GM18511 (cell line): ENCODE results near the gene C5.

Experiments used
- ATAC-seq: cut with Tn5 transposase; IDR thresholded peaks from one replicate; pipeline ENCODE4 v1.9.1; 2021; ENCODE audit warnings: mild to moderate bottlenecking, moderate library complexity; ENCODE audit not compliant: unreplicated experiment

C5 gene

DNA sequence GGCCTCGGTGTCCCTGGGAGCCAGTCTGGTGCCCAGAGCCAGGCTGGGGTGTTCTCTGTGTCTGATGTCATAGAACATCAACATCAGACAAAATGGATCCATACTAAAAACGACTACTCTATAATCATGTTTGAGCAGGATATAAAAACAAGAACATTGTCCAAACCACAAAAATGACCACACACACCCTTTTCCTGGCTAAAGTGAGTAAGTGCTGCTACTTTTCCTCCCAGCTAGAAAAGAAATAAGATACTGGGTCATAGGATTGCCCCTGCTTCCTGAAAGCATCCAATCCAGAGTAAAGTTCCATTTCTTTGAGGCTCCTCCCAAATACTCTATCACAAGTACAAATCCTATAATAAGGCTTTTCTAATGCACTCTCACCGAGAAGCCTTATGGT, 103.8 kb downstream of the C5 start:
- ATAC-seq, result no peak

DNA sequence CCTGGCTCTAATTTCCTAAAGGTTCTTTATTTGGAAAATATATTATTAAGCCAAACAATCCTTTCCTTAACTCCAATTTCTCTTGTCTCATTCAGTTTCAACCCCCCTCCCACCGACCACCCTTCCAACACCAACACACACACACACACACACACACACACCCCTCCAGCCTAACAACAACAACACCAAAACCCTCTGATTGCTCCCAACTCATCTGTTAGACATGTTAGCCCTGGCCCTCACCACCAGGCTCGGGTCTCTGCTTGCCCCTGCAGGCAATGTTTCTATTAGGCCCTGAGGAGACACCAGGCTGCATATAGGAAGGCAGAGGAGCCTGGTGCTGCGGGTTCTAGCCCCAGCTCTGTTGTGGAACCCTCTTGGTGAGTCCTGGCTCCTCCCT, 105.1 kb downstream of the C5 start:
- ATAC-seq, result no peak

DNA sequence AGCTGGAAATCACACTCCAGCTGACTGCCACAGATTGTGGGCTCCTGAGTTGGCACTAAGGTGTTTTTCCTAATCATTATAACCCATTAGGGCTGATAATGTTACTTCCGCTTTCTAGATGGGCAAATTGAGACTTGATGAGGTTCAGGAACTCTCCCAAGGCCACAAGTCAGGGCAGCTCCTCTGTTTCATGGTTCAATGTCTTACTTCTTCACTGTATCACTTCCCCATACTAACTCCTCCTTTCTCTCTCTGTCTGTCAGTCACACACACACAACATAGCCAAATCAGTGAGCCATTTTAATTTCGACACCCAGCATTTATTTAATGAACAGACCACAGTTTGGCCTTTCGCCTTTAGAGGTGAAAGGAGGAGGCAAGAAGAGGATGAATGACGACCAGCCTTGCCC, 105.6 kb downstream of the C5 start:
- peak; percentile 100 for ATAC-seq

DNA sequence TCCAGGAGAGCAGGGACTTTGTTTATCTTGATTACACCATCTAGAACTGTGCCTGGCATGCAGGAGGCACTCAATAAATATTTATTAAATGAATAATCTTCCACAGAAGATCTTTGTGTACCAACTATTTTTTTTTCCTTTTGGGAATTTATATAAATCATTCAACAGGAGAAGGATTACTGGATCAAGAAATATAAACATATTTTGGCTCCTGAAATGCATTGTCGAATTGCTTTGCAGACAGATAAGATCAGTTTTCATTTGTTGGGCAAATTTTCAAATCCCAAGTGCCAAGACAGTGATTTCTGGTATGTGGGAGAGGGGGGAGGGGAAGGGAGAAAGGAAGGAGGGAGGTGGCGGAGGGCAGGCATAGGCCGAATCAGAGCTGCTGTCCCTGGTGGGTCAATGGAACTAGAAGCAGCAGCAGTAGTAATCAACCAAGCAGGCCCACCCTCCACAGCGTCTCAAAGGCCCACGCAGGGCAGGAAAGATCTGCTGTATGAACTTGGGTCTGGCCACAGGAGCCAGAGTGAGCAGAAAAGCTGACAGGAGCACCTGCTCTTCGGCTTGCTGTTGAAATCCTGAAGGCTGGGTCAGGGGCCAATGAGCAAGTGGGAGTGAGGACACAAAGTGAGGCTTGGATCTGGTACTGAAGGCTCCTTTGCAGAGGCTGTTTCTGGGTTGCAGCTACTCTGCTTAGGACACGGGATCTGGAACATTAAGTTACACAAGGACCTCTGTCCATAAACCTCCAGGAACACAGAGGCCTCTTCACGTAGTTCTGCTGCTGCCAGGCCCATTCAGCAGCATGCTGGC, 107.7 kb downstream of the C5 start:
- no peak for ATAC-seq

DNA sequence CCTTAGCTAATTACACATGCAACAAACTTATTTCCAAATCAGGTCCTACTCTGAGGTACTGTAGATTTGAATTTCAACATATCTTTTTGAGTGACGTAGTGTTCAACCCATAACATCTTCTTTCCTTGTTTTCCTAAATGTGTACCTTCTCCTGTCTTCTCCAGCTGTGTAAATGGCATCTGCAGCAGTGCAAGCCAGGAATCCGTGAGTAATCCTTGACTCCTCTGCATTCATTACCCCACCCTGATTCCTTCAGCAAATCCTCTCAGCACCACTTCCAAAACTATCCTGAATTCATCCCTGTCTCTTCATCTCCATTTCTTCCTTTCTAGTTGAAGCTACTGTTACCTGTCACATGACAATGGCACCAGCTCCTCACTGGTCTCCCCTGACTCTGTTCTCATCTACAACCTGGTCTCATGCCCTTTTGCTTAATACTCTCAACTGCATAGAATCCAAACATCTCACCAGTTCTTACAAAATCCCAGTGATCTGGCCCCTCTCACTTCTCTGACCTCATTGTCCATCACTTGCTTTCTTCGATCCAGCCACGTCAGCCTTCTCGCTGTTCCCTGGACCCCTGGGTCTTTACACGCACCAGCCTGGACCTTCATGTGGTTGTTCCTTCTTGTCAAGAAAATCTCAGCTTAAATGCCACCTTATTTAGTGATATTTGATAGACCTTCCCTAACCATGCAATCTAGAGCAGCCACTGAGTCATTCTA, 108.9 kb downstream of the C5 start:
- no peak for ATAC-seq

DNA sequence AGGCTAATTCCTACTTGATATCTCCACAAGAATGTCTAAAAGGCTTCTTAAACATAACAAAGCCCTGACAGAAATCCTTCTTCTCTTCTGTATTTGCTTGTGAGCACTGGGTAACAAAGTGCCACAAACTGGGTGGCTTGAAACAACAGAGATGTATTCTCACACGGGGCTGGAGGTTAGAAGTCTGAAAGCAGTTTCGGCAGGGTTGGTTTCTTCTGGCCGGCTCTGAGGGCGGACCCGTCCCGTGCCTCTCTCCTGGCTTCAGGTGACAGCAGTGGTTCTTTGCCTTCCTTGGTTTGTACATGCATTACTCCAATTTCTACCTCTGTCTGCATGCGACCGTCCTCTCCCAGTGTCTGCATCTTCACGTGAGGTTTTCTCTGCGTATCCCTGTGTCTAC, 109.5 kb downstream of the C5 start:
- ATAC-seq, result no peak

DNA sequence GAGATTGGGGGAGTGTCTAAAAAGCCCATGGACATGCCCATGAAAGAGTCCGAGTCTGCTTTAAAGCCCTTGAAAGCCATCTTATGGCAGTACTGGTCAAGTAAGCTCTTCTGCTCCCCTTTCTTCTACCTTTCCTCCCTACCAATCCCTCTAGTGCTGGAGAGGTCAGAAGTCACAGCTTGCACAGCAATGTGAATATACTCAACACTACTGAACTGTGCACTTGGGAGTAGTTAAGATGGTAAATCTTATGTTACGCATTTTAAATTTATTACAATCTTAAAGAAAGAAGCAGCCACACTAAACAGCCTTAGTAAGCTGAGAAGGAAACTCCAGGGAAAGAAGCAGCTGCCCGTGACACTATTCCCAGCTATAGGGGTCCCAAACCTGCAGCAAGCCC, 111.2 kb downstream of the C5 start:
- no peak for ATAC-seq

DNA sequence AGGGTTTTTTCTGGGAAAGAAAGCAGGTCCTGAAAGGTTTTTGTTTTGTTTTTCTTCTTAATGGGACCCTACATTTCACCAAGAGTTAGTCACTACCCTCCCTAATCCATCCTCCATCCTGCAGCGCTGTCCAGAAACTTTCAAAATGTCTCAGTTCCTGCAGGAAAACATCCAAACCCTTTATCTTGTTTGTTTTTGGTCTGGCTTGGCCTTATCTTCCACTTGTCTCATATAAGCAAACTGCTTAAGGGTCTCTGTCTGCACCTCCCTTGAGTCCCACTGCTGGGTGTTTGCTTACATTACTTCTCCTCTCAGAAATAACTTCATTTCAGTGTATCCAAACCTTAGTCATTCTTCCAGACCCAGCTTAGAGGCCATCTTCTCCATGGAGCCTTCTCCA, 112.5 kb downstream of the C5 start:
- no peak for ATAC-seq

DNA sequence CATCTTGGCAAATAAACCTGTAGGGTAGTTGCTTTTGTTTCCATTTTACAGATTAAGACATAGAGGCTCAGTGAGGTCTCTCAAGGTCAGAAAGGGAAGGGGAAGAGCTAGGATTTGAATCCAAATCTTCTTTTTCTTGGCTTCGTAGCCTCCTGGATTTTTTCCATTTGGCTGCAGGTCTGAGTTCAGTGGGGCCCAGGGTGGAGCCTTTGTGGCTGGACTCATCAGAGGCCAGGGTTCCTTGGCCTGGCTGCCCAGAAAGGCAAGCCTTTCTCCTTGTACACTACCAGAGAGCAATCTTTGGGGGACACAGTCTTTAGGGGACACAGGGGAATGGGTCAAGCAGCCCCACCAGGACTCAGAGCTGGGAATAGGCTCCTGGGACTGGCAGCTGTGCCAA, 112.9 kb downstream of the C5 start:
- ATAC-seq, result no peak

DNA sequence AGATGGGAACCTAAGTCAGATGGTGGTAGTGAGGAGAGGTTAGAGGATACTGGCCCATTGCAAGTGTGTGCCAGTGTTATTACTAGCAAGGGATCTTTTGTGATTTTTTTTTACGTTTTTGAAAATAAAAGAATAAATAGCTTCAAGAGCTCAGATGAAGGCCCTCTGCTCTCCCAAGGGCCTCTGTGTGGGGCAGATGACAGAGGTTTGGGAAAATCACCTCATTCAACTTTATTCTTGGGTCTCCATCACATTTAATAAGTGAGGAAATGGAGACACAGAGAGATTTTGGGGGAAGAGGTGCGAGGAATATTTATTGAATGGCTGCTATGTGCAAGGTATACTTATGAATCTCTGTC, 113.3 kb downstream of the C5 start:
- ATAC-seq, result no peak

DNA sequence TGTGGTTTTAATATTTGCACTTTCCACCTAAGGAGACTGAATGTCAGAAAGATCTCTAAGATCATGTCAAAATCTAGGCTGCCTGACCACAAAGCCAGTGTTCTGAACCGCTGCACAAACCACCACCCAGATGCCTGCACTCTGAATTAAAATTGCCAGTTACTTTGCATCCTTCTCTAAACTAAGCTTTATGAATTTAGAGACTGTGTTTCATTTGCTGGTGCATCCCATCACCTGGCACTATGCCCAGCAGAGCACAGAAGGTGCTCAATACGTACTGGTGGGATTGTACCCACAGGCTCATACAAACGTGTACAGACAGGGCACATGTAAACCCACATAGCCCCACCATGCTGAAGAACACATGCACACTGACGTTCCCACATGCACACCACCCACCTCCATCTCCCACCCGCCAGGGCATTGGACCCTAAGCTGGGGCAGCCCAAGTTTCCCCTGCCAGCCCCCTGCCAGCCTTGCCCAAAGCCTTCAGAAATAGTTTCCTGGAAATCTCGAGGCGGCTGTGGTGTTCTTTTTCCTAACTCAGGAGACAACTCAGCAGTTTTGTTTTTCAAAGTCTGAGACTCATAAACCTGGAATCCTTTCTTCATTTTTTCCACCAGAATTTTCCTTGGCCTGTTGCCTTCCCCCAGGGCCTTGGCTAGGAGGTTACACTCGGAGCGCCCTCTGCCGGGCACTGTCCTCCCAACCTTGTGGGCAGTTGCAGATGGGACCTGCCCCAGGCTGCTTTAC, 113.9 kb downstream of the C5 start:
- peak; percentile 46 for ATAC-seq

DNA sequence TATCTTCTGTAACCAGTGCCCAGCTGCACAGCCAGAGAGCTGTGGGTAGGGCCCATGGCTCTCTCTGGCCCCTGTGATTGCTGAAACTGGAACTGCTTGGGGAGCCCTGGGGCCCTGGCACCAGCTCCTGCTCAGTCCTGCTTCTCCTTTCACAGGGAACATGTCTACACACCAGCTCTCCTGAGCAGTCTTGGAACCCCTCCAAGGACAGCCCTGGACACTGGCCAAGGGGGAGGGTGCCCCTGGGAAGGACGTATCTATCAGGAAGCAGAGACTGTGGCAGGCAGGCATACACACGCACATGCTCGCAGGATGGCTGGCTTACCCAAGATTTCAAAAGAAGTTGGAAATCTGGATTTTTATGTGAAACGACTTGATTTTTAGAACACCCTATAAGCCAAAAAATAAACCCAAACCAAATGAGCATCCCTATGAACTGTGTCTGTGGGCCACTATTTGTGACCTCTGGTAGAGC, 114.7 kb downstream of the C5 start:
- ATAC-seq, result no peak

DNA sequence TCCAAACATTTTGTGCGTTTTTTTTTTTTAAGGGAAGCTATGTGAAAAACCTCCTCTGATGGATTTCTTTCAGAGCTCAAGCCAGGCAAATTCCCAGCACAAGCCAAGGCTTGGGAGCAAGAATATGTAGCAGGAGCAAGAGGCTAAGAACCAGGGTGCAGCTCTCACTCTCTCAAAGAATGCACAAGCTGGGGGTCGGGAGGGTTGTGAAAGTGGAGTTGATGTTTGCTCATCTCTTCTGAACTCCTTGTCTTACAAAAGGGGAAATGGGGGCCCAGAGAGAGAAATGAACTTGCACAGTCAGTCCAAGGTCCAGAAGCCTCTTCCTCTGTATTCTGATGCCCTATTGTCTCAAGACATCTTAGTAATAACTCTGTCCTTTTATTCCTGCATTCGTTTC, 115.8 kb downstream of the C5 start:
- ATAC-seq, result no peak

DNA sequence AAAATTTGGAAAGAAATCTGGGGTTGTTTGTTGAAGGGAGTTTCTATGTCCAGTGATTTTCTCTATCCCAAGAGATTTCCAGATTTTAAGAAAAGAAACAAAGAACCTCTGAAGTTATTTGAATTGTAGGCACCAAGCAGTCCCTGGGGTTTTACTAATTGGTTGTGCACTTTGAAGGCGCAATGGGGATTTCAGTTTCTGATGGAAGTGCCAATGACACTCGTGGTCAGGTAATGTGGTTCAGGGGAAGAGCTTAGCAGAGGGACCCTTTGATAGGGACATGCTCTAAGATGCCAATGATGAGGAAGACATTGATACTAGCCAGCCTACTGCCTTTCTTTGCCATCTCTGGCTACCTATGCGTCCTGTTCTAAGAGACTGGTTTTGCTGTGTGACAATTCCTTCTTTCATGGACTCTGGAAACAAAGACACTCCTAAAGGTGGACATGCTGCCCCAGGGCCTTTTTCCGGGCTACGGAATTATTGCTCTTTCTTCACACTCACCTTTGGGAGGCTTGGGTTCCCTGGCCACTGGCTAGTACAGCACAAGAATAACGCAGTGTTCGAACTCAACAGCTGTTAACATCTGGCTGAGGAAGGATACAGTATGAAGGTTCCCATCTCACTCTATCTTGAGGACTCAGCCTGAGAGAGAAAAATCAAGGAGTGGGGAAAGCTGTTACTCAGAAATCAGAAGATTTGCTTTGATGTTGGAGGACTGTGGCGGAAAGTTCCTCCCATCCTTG, 116.6 kb downstream of the C5 start:
- no peak for ATAC-seq

DNA sequence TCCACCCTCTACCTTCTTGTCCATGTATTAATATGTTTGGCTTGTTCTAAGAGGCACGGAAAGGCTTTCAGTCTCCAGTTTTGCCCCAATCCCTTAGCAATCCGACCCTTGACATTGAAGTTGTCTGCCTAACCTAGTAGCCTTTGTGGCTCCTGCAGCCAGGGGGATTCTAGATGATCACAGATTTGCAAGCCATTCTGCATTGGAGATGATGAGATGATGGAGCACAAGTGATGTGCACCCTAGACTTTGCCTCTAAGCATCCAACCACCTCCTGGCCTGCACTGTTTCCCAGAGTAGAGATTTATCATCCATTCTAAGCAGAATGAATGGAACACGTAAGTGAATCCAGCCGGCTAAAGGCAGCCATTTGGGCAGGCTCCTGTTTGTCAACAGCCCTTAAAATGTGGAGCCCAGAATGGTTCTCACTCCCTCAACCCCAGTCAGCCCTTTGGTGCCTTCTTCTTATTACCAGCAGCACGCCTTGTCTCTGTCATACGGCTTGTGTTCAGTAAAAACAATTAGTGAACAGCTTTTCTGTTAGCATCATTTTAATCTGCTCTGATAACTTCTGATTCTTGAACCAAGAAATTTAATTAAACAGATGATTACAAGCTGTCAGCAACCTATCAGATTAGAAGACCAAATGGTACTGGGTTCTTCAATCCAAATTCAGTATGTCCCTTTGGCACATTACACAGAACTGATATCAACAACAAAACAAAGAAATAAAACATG, 117.8 kb downstream of the C5 start:
- ATAC-seq, result no peak

DNA sequence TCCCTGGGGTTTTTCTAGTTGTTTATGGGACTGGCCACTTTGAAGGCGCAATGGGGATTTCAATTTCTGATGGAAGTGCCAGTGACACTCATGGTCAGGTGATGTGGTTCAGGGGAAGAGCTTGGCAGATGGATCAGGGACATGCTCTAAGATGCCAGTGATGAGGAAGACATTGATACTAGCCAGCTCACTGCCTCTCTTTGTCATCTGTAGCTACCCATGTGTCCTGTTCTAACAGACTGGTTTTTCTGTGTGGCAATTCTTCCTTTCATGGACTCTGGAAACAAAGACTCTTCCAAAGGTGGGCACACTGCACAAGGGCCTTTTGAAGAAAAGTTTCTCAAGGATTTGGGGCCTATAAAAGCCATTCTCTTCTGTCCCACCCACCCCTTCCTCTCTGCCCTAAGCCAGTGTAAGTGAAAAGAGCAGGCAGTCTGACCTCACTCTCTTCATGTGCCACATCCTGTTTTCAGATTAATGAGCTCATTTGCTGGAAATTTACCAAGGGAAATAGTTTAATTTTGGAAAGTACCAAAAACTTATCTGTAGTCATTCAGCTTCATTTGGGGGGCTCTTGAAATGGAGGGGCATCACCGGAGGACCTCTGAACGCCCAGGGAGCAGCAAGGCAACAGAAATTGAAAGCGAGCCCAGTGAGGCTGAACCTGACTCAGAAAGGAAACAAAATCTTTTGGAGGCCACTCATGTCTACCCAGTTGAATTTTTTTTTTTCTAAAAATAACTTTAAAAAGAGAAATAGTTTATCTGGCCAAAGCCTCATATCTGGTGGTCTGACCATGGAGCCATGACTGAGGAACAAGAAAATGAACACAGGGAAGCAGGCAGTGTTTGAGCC, 118.6 kb downstream of the C5 start:
- ATAC-seq, result peak; percentile 56

DNA sequence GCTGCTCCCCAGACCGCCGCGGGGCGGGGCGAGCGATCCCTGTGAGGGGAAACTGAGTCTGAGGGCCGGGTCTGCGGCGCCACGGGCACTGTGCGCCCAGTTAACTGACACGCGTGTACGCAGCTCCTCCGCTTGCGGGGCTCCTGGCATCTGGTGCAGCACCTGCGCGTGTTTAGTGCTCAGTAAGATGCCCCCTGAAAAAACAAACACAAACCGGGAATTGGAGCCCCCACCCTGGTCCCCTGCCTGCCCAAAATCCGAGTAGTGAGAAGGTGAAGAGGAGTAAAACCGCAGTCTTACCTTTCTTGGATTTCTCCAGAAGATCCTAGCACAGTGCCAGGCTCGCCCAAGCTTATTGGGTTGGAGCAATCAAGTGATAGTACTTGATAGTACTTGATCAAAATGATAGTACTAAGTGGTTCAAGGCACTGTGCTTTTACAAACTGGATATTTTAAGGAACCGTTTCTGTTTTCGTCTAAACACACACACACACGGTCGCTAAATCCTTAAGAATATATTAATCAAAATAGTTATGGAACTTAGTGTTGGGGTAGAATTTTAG, 120.8 kb downstream of the C5 start:
- no peak for ATAC-seq

DNA sequence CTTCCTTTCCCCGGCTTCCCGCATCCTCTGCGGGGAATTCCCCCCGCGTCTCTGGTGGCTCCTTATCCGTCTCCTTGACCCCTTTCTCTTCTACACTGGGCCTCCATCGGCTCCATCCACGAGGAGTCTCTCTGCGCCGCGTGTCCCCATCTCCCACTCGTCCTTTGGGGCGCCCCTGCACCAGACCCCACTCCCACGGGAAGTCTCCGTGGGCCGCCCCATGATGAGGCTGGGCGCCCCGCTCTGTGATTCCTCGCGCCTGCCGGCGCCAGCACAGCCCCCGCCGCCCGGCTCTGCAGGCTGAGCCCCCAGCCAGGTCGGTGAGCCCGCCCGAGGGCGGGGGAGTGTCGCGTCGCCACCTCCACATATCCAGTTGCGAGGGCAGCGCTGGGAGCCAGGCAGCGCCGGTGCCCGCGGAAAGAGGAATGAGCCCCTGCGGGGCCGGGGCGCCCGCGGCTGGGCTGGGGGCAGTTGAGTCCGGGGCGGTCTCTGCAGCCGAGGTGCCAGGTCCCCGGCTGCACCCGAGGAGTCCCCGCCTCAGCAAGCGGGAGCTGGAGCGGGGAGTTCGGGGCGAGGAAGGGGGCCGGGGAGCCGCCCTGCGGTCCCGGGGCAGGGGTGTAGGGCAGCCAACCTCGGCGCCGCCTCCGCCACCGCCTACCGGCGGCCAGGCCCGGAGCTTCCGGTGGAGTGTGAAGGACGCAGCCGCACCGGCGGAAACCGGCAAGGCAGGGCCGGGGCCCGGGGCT, 121.4 kb downstream of the C5 start:
- peak; percentile 22 for ATAC-seq
